GM18526 (cell line): ENCODE results near the gene ZNF639.

ENCODE experiments used
- POLR2A ChIP-seq: IDR thresholded peaks from 3 replicates; pipeline ENCODE4 v1.6.1; 2011; ENCODE audit not compliant: insufficient read length; ENCODE audit errors: extremely low read depth

Gene ZNF639

GRCh38 chr3:179348325-179349013 lies 25.6 kb downstream of the ZNF639 start:
- TF ChIP-seq POLR2A: no peak

DNA sequence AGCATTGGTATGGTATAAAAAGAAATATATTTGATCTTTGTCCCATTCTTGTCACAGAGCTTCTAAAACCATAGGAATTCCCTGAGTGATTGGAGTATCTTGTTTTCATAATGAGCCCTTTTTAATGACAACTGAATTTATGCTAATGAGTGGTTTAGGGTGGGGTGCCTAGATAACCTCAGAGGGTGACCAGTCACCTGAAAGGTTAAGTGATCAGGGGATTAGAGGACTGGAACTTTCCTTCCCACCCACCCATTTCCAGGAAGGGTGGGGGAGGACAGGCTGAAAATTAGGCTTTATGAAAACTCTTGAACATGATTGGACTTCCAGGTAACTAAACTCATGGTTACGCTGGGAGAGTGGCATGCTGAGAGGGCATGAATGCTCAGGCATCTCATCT lies 33.2 kb downstream of the ZNF639 start:
- TF ChIP-seq POLR2A: no peak

DNA sequence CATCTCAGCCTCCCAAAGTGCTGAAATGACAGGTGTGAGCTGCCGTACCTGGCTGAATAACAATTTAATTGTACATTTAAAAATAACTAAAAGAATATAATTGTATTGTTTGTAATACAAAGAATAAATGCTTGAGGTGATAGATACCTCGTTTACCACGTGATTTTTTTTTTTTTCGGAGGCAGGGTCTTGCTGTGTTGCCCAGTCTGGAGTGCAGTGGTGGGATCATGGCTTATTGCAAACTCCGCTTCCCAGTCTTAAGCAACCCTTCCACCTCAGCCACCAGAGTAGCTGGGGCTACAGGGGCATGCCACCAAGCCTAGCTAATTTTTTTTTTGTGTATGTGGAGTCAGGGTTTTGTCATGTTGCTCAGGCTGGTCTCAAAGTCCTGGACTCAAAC lies 40.5 kb downstream of the ZNF639 start:
- no peak for TF ChIP-seq POLR2A

- TF ChIP-seq POLR2A: no peak
Observed at GRCh38 chr3:179369621-179370020, 46.8 kb downstream of the ZNF639 start.

- no peak for TF ChIP-seq POLR2A
Observed at GRCh38 chr3:179373938-179374337, 51.1 kb downstream of the ZNF639 start.

DNA sequence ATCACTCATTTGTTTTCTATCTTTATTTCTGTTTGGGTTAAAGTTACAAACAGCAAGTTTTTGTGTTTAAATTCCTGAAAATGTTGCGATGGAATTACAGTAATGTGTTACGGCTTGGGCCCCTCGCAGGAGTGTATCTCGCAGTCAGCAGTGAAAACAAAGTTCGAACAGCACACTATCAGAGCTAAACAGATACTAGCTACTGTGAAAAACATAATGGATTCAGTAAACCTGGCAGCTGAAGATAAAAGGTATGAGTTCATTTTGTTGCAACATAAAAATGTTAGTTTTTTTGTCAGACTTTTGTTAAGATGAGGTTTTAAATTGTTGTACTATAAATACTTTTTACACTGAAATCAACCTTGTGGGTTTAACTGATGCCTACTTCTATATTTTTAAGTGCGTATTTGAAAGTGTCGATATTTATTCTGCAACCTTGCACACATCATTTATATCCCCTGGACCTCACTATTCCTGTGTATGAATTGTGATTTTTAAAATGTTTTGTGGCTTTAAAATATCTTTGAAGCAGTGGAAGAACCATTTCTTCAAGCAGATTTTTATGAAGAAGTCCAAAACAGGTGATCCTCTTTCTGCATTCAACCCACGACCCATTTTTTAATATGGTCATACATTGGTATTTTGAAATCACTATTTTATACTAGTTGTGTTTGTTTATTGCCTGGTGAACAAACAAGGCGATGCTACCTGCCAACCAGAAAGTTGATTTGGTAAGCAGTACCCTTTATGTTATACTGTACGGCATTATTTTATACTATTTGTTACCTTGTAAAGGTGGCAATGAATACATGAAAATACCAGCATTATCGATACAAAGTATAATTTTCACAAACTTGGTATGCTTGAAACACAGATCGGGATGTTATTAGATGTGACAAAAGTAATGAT lies 52.5 kb downstream of the ZNF639 start:
- TF ChIP-seq POLR2A: no peak

DNA sequence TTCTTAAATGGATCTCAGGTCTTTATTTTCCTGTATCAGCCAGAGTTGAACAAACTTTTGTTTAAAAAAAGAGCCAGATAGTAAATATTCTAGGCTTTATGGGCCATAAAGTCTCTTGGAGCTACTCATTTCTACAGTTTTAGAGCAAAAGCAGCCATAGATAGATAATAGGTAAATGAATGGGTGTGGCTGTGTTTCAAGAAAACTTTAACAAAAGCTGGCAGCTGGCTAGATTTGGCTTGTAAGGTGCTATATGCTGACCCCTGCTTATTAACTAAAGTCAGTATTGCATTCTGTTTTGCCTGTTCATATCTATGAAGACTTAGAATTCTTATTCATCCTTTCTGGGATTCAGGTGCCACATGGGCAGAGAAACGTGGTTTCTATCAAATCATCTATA lies 53.6 kb downstream of the ZNF639 start:
- TF ChIP-seq POLR2A: no peak
